Transverse colon (tissue), 4 donors: ENCODE results near the gene BCKDHA. TPM values are rescaled to one million over a fixed set of nuclear protein-coding genes. Genes with fewer than 3 reads are reported as not detected.

ENCODE experiments used
- DNase-seq: peaks from one replicate; pipeline ENCODE4 v3.0.0-alpha.2; 2019
- H3K27ac ChIP-seq, 4 donors: fragments of 200-600 bp; sonication (generic); 2 replicates each; pipeline ENCODE4 v1.5.1; 2016 to 2018; ENCODE audit warnings: inconsistent platforms in 4 of 4
- H3K27me3 ChIP-seq: fragments of 200-600 bp; sonication (generic); 2 replicates; pipeline ENCODE4 v1.5.1; 2017; ENCODE audit warnings: inconsistent platforms
- H3K36me3 ChIP-seq, 4 donors: fragments of 200-600 bp; sonication (generic); 2 replicates each; pipeline ENCODE4 v1.5.1; 2017 to 2019; ENCODE audit warnings: inconsistent platforms in 4 of 4
- H3K4me1 ChIP-seq, 4 donors: fragments of 200-600 bp; sonication (generic); 2 replicates each; pipeline ENCODE4 v1.5.1; 2017 to 2020; ENCODE audit warnings: inconsistent platforms in 4 of 4
- H3K4me3 ChIP-seq, 4 donors: fragments of 200-600 bp; sonication (generic); 1 replicate in 1 of 4; 2 replicates in 3 of 4; pipeline versions ENCODE4 v1.5.1 to v1.6.1; 2017 to 2019; ENCODE audit warnings: inconsistent platforms in 4 of 4
- H3K9me3 ChIP-seq, 2 donors: fragments of 200-600 bp; sonication (generic); 2 replicates each; pipeline ENCODE4 v1.5.1; 2017 to 2019; ENCODE audit warnings: inconsistent platforms in 2 of 2
- EP300 ChIP-seq: sonication (generic); formaldehyde crosslinking; IDR thresholded peaks from one replicate; pipeline ENCODE4 v1.6.1; 2017; ENCODE audit warnings: antibody characterized with exemption, low read depth
- POLR2A ChIP-seq: fragments of 450-650 bp; IDR thresholded peaks from one replicate; pipeline ENCODE4 v1.6.1; 2016; ENCODE audit warnings: antibody characterized with exemption, mild to moderate bottlenecking, moderate library complexity
- POLR2AphosphoS5 ChIP-seq, 3 donors: sonication (generic); formaldehyde crosslinking; IDR thresholded peaks; one replicate each; pipeline ENCODE4 v1.6.1; 2016; ENCODE audit warnings: antibody characterized with exemption in 3 of 3
- WGBS, 2 donors: methylation state at CpG; one replicate each; pipeline ENCODE4 v1.1.5; 2018; ENCODE audit warnings: low coverage in 1 of 2; 5-methylcytosine and 5-hydroxymethylcytosine counted together
- in situ Hi-C, 4 donors: fragments of 200-750 bp; cut with MboI; loops; one replicate each; pipeline versions ENCODE4 v1.15.0 to v1.15.1; 2017; ENCODE audit warnings: low sequenced_read_pairs in 3 of 4, low pct_ligation_motif_present in 1 of 4, low pct_unique_long_range_greater_than_20kb in 1 of 4
- intact Hi-C: fragments of 100-400 bp; cut with DNase I; formaldehyde crosslinking; loops from one replicate; pipeline ENCODE4 v1.15.1; 2023; ENCODE audit warnings: low total_unique reads
- total RNA-seq, 4 donors: library from RNA; depleted of rRNA; stranded (reverse); fragments of >200 nt; gene quantifications; one replicate each; pipeline ENCODE4 v1.1.0, GENCODE V29; 2016
- TF ChIP-seq, protein P1 (sequence below), 5 experiments: fragments of 200-600 bp in 3 of 5; fragments of 450-650 bp in 2 of 5; sonication (generic) in 3 of 5; IDR thresholded peaks; 1 replicate in 2 of 5; 2 replicates in 3 of 5; pipeline ENCODE4 v1.5.1; 2016 to 2017; ENCODE audit warnings: antibody characterized with exemption in 5 of 5, inconsistent platforms in 3 of 5, mild to moderate bottlenecking in 2 of 5, moderate library complexity in 1 of 5

BCKDHA gene
- total RNA-seq, 4 donors from 2014 or later, result 12.0 to 29.9 (median 20.9) TPM

DNA sequence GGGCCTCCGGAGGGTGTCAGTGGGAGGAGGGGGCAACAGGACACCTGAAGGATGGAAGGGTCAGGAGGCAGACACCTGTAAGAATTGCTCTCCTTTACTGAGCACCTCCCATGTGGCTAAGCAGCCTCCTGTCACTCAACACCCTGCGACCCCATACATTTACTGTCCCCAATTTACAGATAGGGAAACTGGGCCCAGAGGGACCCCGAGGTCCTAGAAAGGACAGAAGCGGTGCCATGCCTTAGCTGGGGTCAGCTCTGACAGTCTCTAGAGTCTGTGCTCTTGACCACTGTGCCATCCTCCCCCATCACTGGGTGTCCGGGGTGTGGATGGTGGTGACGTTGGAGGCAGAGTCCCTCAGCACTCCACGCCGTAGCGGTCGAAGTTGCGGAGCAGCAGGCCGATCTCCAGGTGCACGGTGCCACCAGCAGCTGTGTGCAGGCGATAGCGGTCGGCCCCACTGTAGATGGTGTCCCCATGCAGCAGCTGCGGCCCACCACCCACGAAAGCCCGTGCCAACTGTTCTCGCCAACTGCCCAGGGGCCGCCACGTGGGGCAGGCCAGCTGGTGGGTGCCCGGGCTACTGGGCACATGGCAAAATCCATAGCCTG lies 43.2 kb upstream of the BCKDHA start:
- in situ Hi-C loops (no loop called here), intact Hi-C loops (no loop called here)
- Histone ChIP-seq H3K9me3 (no peaks in the 10 kb centered on the region), H3K27me3 (peaks cover 44% of the 10 kb centered on the region), H3K36me3 (no peaks in the 10 kb centered on the region), H3K27ac (peak overlapping the region; percentile 87 to 90 (median 88)), H3K4me3 (peak overlapping the region in 2 of 4 donors; percentile 67 to 68), H3K4me1 (peaks cover 5 to 43% (median 34%) of the 10 kb centered on the region in 4 donors)
- TF ChIP-seq EP300, result no peak
- TF ChIP-seq, protein P1, sequence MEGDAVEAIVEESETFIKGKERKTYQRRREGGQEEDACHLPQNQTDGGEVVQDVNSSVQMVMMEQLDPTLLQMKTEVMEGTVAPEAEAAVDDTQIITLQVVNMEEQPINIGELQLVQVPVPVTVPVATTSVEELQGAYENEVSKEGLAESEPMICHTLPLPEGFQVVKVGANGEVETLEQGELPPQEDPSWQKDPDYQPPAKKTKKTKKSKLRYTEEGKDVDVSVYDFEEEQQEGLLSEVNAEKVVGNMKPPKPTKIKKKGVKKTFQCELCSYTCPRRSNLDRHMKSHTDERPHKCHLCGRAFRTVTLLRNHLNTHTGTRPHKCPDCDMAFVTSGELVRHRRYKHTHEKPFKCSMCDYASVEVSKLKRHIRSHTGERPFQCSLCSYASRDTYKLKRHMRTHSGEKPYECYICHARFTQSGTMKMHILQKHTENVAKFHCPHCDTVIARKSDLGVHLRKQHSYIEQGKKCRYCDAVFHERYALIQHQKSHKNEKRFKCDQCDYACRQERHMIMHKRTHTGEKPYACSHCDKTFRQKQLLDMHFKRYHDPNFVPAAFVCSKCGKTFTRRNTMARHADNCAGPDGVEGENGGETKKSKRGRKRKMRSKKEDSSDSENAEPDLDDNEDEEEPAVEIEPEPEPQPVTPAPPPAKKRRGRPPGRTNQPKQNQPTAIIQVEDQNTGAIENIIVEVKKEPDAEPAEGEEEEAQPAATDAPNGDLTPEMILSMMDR (IDR thresholded peaks at IDR 0.05), result peak in 1 of 5 experiments; percentile 18
- TF ChIP-seq POLR2AphosphoS5 (IDR thresholded peaks at IDR 0.05), result no peak
- no peak for TF ChIP-seq POLR2A
- DNase-seq, result no peak
- WGBS, 2 donors, result 88% methylated on average over 22 of the region's 23 CpGs; no CpG with 5 or more reads in 1 of the 2 donors

DNA sequence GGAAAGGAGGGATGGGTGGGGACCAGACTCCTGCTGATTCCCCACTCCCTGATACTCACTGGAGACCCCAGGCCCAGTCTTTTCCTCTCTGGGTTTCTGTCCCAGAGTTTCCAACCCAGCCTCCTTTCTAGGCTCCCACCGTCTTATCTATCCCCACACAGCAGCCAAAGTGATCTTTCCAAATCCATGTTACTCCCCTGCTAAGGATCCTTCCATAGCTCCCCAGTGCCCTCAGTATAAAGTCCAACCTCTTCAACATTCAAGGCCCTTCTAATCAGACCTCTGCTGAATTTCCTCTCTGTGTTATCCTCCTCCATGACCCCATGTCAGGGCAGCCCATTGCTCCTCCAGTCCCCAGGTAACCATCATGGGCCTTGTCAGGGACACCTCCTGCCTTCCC lies 42.6 kb upstream of the BCKDHA start:
- Histone ChIP-seq H3K27ac (no peak overlapping the region), H3K4me3 (no peak overlapping the region), H3K9me3 (no peaks in the 10 kb centered on the region), H3K4me1 (peaks cover 5 to 38% (median 34%) of the 10 kb centered on the region in 4 donors), H3K36me3 (no peaks in the 10 kb centered on the region), H3K27me3 (peaks cover 38% of the 10 kb centered on the region)
- DNase-seq, result no peak
- intact Hi-C loops, result no loop called here
- TF ChIP-seq, protein P1 (IDR thresholded peaks at IDR 0.05), result no peak
- no peak for TF ChIP-seq POLR2AphosphoS5 (IDR thresholded peaks at IDR 0.05)
- TF ChIP-seq POLR2A, result no peak
- TF ChIP-seq EP300, result no peak
- in situ Hi-C loops, result no loop called here
- 96 to 100% methylated on average over 1 of the region's 1 CpG for WGBS, 2 donors

DNA sequence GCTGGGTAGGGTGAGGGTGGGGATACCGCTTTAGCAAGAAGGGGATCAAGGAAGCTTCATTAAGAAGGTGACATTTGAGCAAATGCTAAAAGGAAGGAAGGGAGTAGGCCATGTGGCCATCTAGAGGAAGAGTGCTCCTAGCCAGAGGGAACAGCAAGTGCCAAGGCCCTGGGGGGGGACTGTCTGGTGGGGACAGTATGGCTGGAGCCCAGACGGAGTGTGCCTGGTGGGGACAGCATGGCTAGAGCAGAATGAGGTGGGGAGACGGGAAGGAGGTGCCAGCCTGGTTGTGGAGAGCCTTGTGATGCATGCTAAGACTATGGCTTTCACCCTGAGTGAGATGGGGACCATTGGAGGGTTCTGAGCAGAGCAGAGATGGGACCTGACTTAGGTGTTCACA lies 41.8 kb upstream of the BCKDHA start:
- intact Hi-C loops (no loop called here), in situ Hi-C loops (no loop called here)
- 80 to 90% methylated on average over 3 of the region's 3 CpGs for WGBS, 2 donors
- DNase-seq, result no peak
- H3K27me3 ChIP-seq, result peaks cover 31% of the 10 kb centered on the region
- TF ChIP-seq POLR2A, result no peak
- no peak for TF ChIP-seq POLR2AphosphoS5 (IDR thresholded peaks at IDR 0.05)
- TF ChIP-seq EP300, result no peak
- TF ChIP-seq, protein P1 (IDR thresholded peaks at IDR 0.05), result no peak
- H3K9me3 ChIP-seq, result no peaks in the 10 kb centered on the region
- H3K27ac ChIP-seq, result no peak overlapping the region
- no peaks in the 10 kb centered on the region for H3K36me3 ChIP-seq
- no peak overlapping the region for H3K4me3 ChIP-seq
- peaks cover under 1 to 33% (median 28%) of the 10 kb centered on the region in 4 donors for H3K4me1 ChIP-seq

DNA sequence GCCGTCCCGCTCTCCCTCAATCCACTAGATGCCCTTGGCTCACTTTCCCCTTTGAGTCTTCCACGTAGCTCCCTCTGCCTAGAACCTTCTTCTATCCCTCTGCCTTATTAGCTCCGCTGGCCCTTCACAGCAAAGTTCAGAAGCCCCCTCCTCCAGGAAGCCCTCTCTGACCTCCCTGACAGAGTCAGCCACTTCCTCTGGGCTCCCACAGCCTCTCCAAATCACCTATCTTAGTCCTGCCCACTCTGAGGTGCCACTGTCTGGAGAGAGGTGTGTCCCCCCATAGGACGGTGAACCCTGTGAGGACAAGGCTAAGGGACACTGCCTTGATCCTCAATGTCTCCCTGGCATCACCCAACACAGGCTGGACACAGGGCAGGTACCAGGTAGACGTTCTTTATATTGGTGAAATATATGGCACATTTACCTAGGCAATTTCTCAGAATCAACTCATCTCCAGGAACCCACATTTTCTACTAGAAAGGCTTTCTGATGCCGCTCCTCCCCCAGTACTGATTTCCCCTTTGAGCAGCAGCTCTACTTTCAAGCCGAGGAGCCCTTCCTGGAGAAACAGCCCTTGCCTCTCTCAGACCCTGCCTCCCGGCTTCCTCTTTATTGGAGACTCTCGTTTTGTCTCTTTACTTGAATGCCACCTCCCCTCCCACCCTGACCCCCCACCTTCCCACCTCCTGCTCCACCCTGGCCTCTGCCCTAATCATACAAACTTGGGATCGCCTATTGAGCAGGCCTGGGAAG lies 40.5 kb upstream of the BCKDHA start:
- no peak for DNase-seq
- intact Hi-C loops, result no loop called here
- no peak overlapping the region for H3K27ac ChIP-seq
- H3K27me3 ChIP-seq, result peaks cover 17% of the 10 kb centered on the region
- H3K4me3 ChIP-seq, result no peak overlapping the region
- in situ Hi-C loops, result no loop called here
- peaks cover 0 to 20% (median 19%) of the 10 kb centered on the region in 4 donors for H3K4me1 ChIP-seq
- H3K36me3 ChIP-seq, result no peaks in the 10 kb centered on the region
- TF ChIP-seq POLR2AphosphoS5 (IDR thresholded peaks at IDR 0.05) (no peak), EP300 (no peak), POLR2A (no peak)
- TF ChIP-seq, protein P1 (IDR thresholded peaks at IDR 0.05), result no peak
- 85 to 100% methylated on average over 7 to 11 of the region's 11 CpGs for WGBS, 2 donors
- H3K9me3 ChIP-seq, result no peaks in the 10 kb centered on the region
